ENCODE measurements around the gene FNTB.

GRCh38 chr14:65015391-65015790, 28.7 kb downstream of the FNTB start:
- no peak for TF ChIP-seq EP300 (conservative IDR thresholded peaks at IDR 0.05; ENCODE audit: poor library complexity, severe bottlenecking)
- TF ChIP-seq CTCF (IDR thresholded peaks at IDR 0.05; ENCODE audit: poor library complexity, severe bottlenecking), result no peak
- no peak for TF ChIP-seq REST (IDR thresholded peaks at IDR 0.05; ENCODE audit: borderline replicate concordance)
- TF ChIP-seq POLR2AphosphoS5 (IDR thresholded peaks at IDR 0.05), result no peak
- TF ChIP-seq EZH2 (IDR thresholded peaks at IDR 0.05; ENCODE audit: borderline replicate concordance, insufficient read depth, low read length, poor library complexity, severe bottlenecking), result no peak
- TF ChIP-seq RAD21 (conservative IDR thresholded peaks at IDR 0.05), result no peak
- no peak for TF ChIP-seq TAF1 (IDR thresholded peaks at IDR 0.05; ENCODE audit: low read depth)
